Uterine smooth muscle cell (primary cell): ENCODE data around the gene IKZF4. TPM values are rescaled to one million over a fixed set of nuclear protein-coding genes. Genes with fewer than 3 reads are reported as not detected.

ENCODE experiments used
- total RNA-seq: library from RNA; depleted of rRNA; stranded (reverse); fragments of >200 nt; gene quantifications from 2 replicates; pipeline ENCODE4 v1.2.3, GENCODE V29; 2014

Gene IKZF4
- 1.5 TPM in 2 replicates for total RNA-seq

DNA sequence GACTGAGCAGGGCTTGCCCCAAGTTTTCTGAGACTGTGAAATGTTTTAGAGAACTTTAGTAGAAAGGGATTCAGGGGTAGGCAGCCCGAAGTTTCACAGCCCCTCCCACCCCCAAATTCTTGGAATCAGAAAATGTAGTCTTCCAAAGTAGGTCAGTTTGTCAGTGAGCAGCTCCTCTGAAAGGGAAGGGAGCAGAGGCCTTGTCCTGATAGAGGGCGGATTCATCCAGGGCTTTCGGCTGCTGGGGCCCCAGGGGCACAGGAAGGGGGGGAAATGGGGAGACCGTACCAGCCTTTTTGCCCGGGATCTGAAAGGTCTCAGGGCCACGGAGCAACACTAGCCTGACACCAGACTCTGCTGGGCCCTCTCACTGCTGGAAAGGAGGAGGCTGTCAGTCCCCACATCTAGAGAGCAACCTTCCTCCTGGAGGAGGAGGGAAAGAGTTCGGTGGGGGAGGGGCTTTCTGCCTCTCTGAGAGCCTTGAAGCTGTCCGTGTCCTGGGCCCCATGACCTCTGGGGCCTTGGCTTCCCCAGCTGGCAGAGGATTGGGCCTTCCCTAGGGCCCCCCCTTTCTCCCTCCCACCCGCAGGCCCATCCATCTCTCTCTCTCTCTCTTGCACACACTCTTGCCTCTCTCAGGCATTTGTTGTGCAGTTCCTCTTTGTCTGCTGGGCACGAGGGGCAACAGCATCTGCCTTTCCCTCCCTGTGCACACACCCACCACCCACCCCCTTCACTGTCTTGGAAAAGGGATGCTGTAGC is at the start of gene IKZF4:
Gene IKZF4, plus strand, starts transcription at position 621 of the 762 bp plus-strand sequence. CDS start 451 bp downstream, outside the sequence.

DNA sequence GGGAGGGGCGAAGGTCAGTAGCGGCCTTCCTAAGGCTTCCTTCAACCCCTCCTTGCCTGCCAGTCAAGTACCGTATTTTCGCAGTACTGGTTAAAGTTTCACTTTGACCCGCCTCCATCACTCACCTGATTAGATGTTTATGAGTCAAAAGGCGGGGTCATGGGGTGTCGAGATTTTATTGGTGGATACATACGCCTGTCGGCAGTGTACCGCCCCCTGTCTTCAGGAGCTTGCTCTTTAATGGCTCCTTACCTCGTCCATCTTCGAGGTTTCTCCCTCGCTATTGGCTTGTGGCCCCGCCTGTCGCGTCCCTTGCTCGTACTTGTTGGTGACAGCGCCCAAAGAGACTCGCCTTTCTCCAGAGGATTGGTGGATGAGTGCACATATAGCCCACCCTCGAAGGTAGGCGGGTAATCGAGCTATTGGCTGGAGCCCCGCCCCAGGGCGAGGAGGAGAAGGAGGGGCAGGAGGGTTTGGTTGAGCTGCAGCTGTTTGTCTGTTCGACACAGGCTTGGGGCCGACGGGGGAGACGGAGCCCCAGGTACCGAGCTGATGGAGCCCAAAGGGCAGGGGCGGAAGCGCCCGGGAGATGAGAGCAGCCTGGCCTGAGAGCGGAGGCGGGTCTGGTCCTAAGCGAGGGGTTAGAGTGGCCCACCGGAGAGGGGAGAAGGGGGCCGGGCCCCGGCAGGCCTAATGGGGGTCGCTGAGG is 47.1 kb upstream of the IKZF4 start, which contains the start of gene RAB5B:
Gene RAB5B, plus strand, starts transcription at position 480 of the 709 bp plus-strand sequence. CDS start 12,883 bp downstream, outside the sequence.

GRCh38 chr12:55996715-55997534 is 23.9 kb upstream of the IKZF4 start, which contains the start of gene SUOX:
SUOX (plus strand) TSS chr12:55997276; CDS start chr12:56002222, 4,946 bp downstream.

GRCh38 chr12:56041552-56042429 is 20.9 kb downstream of the IKZF4 start, which contains the start of gene RPS26:
RPS26 (plus strand) TSS chr12:56041918; CDS start chr12:56042167, 249 bp downstream.

GRCh38 chr12:56079723-56080555 is 59.1 kb downstream of the IKZF4 start, which contains the start of gene ERBB3:
ERBB3 (plus strand) TSS chr12:56080165; CDS start chr12:56080301, 136 bp downstream.

Other genes with a start within 250 kb of the IKZF4 start
- gene SARNP, start 203.3 kb upstream of the IKZF4 start, total RNA-seq, result 101 and 113 TPM in 2 replicates
- 21.9 and 26.2 TPM in 2 replicates for gene ORMDL2, start 203.0 kb upstream of the IKZF4 start, total RNA-seq
- 70.1 and 78.6 TPM in 2 replicates for gene DNAJC14, start 191.5 kb upstream of the IKZF4 start, total RNA-seq
- gene MMP19, start 178.1 kb upstream of the IKZF4 start, total RNA-seq, result 2.7 and 5.2 TPM in 2 replicates
- 24.9 and 32.4 TPM in 2 replicates for gene PYM1, start 93.1 kb upstream of the IKZF4 start, total RNA-seq
- gene DGKA, start 89.9 kb upstream of the IKZF4 start, total RNA-seq, result 29.8 and 32.7 TPM in 2 replicates
- gene PMEL, start 55.0 kb upstream of the IKZF4 start, total RNA-seq, result 0.22 and 1.5 TPM in 2 replicates
- 12.2 and 28.4 TPM in 2 replicates for gene CDK2, start 54.2 kb upstream of the IKZF4 start, total RNA-seq
- gene RAB5B, start 47.0 kb upstream of the IKZF4 start, total RNA-seq, result 41.6 and 51.5 TPM in 2 replicates
- 9.1 and 10.8 TPM in 2 replicates for gene SUOX, start 23.8 kb upstream of the IKZF4 start, total RNA-seq
- 174 and 483 TPM in 2 replicates for gene RPS26, start 20.9 kb downstream of the IKZF4 start, total RNA-seq
- gene ERBB3, start 59.1 kb downstream of the IKZF4 start, total RNA-seq, result 0.11 and 0.75 TPM in 2 replicates
- gene PA2G4, start 83.5 kb downstream of the IKZF4 start, total RNA-seq, result 107 and 254 TPM in 2 replicates
- gene RPL41, start 95.6 kb downstream of the IKZF4 start, total RNA-seq, result 1,557 and 2,417 TPM in 2 replicates
- 4.7 and 6.3 TPM in 2 replicates for gene ZC3H10, start 97.2 kb downstream of the IKZF4 start, total RNA-seq
- gene ESYT1, start 107.2 kb downstream of the IKZF4 start, total RNA-seq, result 475 and 484 TPM in 2 replicates
- gene MYL6B, start 131.5 kb downstream of the IKZF4 start, total RNA-seq, result 59.2 and 112 TPM in 2 replicates
- gene MYL6, start 137.3 kb downstream of the IKZF4 start, total RNA-seq, result 2,082 and 2,483 TPM in 2 replicates
- 46.2 and 47.1 TPM in 2 replicates for gene SMARCC2, start 168.4 kb downstream of the IKZF4 start, total RNA-seq
- gene RNF41, start 200.9 kb downstream of the IKZF4 start, total RNA-seq, result 117 and 180 TPM in 2 replicates
- gene NABP2, start 203.3 kb downstream of the IKZF4 start, total RNA-seq, result 19.0 and 34.4 TPM in 2 replicates
- 1.00 TPM in 1 of 2 replicates, not detected in the other for gene SLC39A5, start 209.0 kb downstream of the IKZF4 start, total RNA-seq
- gene ANKRD52, start 237.3 kb downstream of the IKZF4 start, total RNA-seq, result 18.0 and 21.7 TPM in 2 replicates
- gene COQ10A, start 245.9 kb downstream of the IKZF4 start, total RNA-seq, result 6.2 and 7.4 TPM in 2 replicates